WI38 (cell line): ENCODE data around the gene NTNG1.

Source experiments
- H3K4me3 ChIP-seq: 2 replicates; pipeline ENCODE4 v1.5.1; 2011; ENCODE audit warnings: low read depth, mild to moderate bottlenecking, control low read depth, low read length
- CTCF ChIP-seq: IDR thresholded peaks from 2 replicates; pipeline ENCODE4 v1.5.1; 2012; ENCODE audit warnings: low read depth, mild to moderate bottlenecking, control low read depth, low read length

NTNG1 gene

GRCh38 chr1:107244709-107245500, 104.1 kb downstream of the NTNG1 start:
- no peak for TF ChIP-seq CTCF
- no peak overlapping the region for H3K4me3 ChIP-seq

- no peak overlapping the region for H3K4me3 ChIP-seq
- TF ChIP-seq CTCF, result no peak
Measured at GRCh38 chr1:107246775-107247345, 106.0 kb downstream of the NTNG1 start.

GRCh38 chr1:107247679-107248078, 106.8 kb downstream of the NTNG1 start:
- no peak for TF ChIP-seq CTCF
- H3K4me3 ChIP-seq, result no peak overlapping the region

- TF ChIP-seq CTCF, result no peak
- H3K4me3 ChIP-seq, result no peak overlapping the region
Measured at GRCh38 chr1:107250169-107250568, 109.3 kb downstream of the NTNG1 start.

- no peak overlapping the region for H3K4me3 ChIP-seq
- TF ChIP-seq CTCF, result no peak
Measured at GRCh38 chr1:107251083-107251482, 110.2 kb downstream of the NTNG1 start.

GRCh38 chr1:107251839-107252238, 111.0 kb downstream of the NTNG1 start:
- no peak for TF ChIP-seq CTCF
- no peak overlapping the region for H3K4me3 ChIP-seq

GRCh38 chr1:107252271-107252670, 111.4 kb downstream of the NTNG1 start:
- TF ChIP-seq CTCF, result no peak
- no peak overlapping the region for H3K4me3 ChIP-seq
